ENCODE results near the gene ENAM. TPM values are rescaled to one million over a fixed set of nuclear protein-coding genes. Genes with fewer than 3 reads are reported as not detected.
A peak's percentile ranks its signal among the peaks of the same experiment; 100 is the strongest.

Gene ENAM
- total and polyA plus RNA-seq, 9 of the 15 experiments (the other 6 are each of a cell fraction or from before 2014, with no cell fraction given), result 0.04 to 0.09 (median 0.04) TPM; not detected in 6

GRCh38 chr4:70687821-70688794, 59.6 kb downstream of the ENAM start, which contains the start of gene UTP3 (continued):
- TF ChIP-seq MEF2A (IDR thresholded peaks at IDR 0.05; ENCODE audit: control insufficient read depth, low read depth, low read length), result no peak
- TF ChIP-seq CHD2 (IDR thresholded peaks at IDR 0.05; ENCODE audit: low read depth, low read length), result peak; percentile 39; the same call in 1 of the 2 replicates
- TF ChIP-seq RBM14 (IDR thresholded peaks at IDR 0.05; ENCODE audit: borderline replicate concordance, insufficient read depth, low read depth, low read length), result no peak
- no peak for TF ChIP-seq AFF4 (CRISPR knock-in tag; IDR thresholded peaks at IDR 0.05)
- peak; percentile 73; the same call in 1 of the 2 replicates for TF ChIP-seq NR1H2 (CRISPR knock-in tag; IDR thresholded peaks at IDR 0.05)
- TF ChIP-seq NFE2L1 (tag; IDR thresholded peaks at IDR 0.05; ENCODE audit: borderline replicate concordance, low read depth), result no peak
- TF ChIP-seq RBM15 (IDR thresholded peaks at IDR 0.05; ENCODE audit: insufficient read depth, low read length), result no peak
- TF ChIP-seq ZNF512 (tag; IDR thresholded peaks at IDR 0.05), result no peak
- TF ChIP-seq SMAD1 (IDR thresholded peaks at IDR 0.05; ENCODE audit: low read depth, low read length, partially characterized antibody), result peak; percentile 35
- TF ChIP-seq TFAM (CRISPR knock-in tag; conservative IDR thresholded peaks at IDR 0.05), result no peak
- TF ChIP-seq SRSF9 (IDR thresholded peaks at IDR 0.05; ENCODE audit: borderline replicate concordance, low read depth, low read length), result no peak
- TF ChIP-seq MNT (conservative IDR thresholded peaks at IDR 0.05), result peak; percentile 90 to 94
- TF ChIP-seq TAF7 (tag; IDR thresholded peaks at IDR 0.05), result peak; percentile 41
- no peak for TF ChIP-seq ZNF23 (CRISPR knock-in tag; IDR thresholded peaks at IDR 0.05)
- TF ChIP-seq ETS1 (conservative IDR thresholded peaks at IDR 0.05; ENCODE audit: control insufficient read depth, low read depth, low read length), result peak; percentile 17
- TF ChIP-seq HDAC3 (IDR thresholded peaks at IDR 0.05; ENCODE audit: borderline replicate concordance, partially characterized antibody), result peak; percentile 64

Measured in K562 (cell line).